ENCODE results near the gene ANGEL1. TPM values are rescaled to one million over a fixed set of nuclear protein-coding genes. Genes with fewer than 3 reads are reported as not detected.

The ANGEL1 gene
- total and polyA plus RNA-seq, 2 donors (not counting 1 experiment from before 2014, with no cell fraction given) = 13.1 to 27.3 TPM

DNA sequence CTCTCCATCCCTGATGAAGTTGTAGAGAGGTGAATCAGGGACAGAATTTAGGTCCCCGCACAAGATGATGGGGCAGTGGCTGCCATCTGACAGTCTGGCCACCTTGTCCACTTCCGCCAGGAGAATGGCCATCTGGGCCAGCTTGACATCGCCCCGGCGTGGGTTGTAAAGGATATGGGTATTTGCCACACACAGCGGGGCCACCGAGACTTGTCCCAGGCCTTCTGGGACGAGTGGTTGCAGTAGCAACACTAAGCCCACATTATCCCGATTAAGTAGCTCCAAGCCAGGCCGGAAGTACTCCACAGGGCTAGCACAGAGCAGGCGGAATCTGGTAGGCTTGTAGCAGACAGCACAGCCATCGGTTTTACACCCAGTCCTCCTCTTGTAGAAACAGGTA lies 6.2 kb downstream of the ANGEL1 start:
- no peak for DNase-seq
- Histone ChIP-seq H3K9me3 (ENCODE audit: control extremely low read depth in 1 of 3, control insufficient read depth in 2 of 3, insufficient read depth in 1 of 3, low read length in 2 of 3) (no peaks in the 10 kb centered on the region), H3K4me1 (ENCODE audit: control insufficient read depth in 2 of 2, insufficient read depth in 2 of 2, low read length in 2 of 2) (peaks cover 10% of the 10 kb centered on the region in 2 donors), H3K4me2 (replicated peaks; ENCODE audit: low read depth, low read length, poor library complexity, severe bottlenecking) (no peak overlapping the region), H4K20me1 (ENCODE audit: control insufficient read depth, insufficient read depth, low read length, poor library complexity, severe bottlenecking) (peaks cover 10% of the 10 kb centered on the region), H3K9ac (ENCODE audit: low read length) (no peak overlapping the region), H3K79me2 (ENCODE audit: control insufficient read depth, insufficient read depth, low read length) (peaks cover 31% of the 10 kb centered on the region), H2AFZ (ENCODE audit: insufficient read depth, low read depth, low read length, poor library complexity, severe bottlenecking) (no peak overlapping the region), H3K27ac (ENCODE audit: low read length in 2 of 2) (no peak overlapping the region), H3K27me3 (replicated peaks in 1 of 4; ENCODE audit: control extremely low read depth in 1 of 4, control insufficient read depth in 3 of 4, insufficient read depth in 4 of 4, low read length in 3 of 4) (no peaks in the 10 kb centered on the region), H3K4me3 (ENCODE audit: control extremely low read depth in 1 of 5, extremely low read depth in 1 of 5, insufficient read depth in 1 of 5, low read depth in 2 of 5, low read length in 4 of 5) (no peak overlapping the region), H3K36me3 (replicated peaks in 1 of 2; ENCODE audit: control extremely low read depth in 1 of 2, control insufficient read depth in 1 of 2, extremely low read depth in 1 of 2, insufficient read depth in 2 of 2, low read length in 1 of 2) (peaks cover 2 to 63% of the 10 kb centered on the region in 2 experiments)
- no peak for ATAC-seq (ENCODE audit: low read depth)
- H3K27me3 Mint-ChIP-seq = no peaks in the 10 kb centered on the region
- WGBS (ENCODE audit: insufficient coverage) = 99% methylated on average over 12 of the region's 12 CpGs
- ChIA-PET CTCF (interaction anchor here (0.5 to 0.8 kb wide), 2 partner anchors 264 to 791 kb away, joined by 3 to 4 read pairs; no protein-coding TSS in a partner anchor), POLR2A (no interaction called here)
- TF ChIP-seq EZH2 (IDR thresholded peaks at IDR 0.05; ENCODE audit: borderline replicate concordance, insufficient read depth, low read depth, low read length, poor library complexity, severe bottlenecking) (no peak), CTCF (IDR thresholded peaks at IDR 0.05) (no peak)
- no peak overlapping the region for H3K4me3 Mint-ChIP-seq
- H3K4me1 Mint-ChIP-seq = peaks cover 10% of the 10 kb centered on the region
- no peak overlapping the region for H3K27ac Mint-ChIP-seq
- intact Hi-C loops (cut with micrococcal nuclease) = no loop called here
- H3K9me3 Mint-ChIP-seq (ENCODE audit: insufficient read depth) = no peaks in the 10 kb centered on the region

DNA sequence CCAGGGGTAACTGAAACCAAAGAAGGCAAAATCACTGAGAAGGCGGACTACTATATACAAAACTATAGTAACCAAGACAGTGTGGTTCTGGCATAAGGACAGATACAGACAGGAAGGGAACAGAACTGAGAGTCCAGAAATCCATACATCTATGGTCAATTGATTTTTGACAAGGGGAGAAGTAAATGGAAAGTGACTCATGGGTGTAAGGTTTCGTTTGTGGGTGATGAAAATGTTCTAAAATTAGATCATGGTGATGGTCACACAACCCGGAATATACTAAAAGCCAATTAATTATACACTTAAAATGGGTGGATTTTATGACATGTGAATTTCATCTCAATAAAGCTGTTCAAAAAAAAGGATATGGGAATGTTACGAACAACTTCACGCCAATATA lies 18.7 kb downstream of the ANGEL1 start:
- TF ChIP-seq EZH2 (IDR thresholded peaks at IDR 0.05; ENCODE audit: borderline replicate concordance, insufficient read depth, low read depth, low read length, poor library complexity, severe bottlenecking) = no peak
- TF ChIP-seq CTCF (IDR thresholded peaks at IDR 0.05) = no peak
- Histone ChIP-seq H4K20me1 (ENCODE audit: control insufficient read depth, insufficient read depth, low read length, poor library complexity, severe bottlenecking) (no peaks in the 10 kb centered on the region), H3K4me1 (ENCODE audit: control insufficient read depth in 2 of 2, insufficient read depth in 2 of 2, low read length in 2 of 2) (no peaks in the 10 kb centered on the region), H3K36me3 (replicated peaks in 1 of 2; ENCODE audit: control extremely low read depth in 1 of 2, control insufficient read depth in 1 of 2, extremely low read depth in 1 of 2, insufficient read depth in 2 of 2, low read length in 1 of 2) (peaks cover 6 to 40% of the 10 kb centered on the region in 2 experiments), H3K79me2 (ENCODE audit: control insufficient read depth, insufficient read depth, low read length) (no peaks in the 10 kb centered on the region), H3K27me3 (replicated peaks in 1 of 4; ENCODE audit: control extremely low read depth in 1 of 4, control insufficient read depth in 3 of 4, insufficient read depth in 4 of 4, low read length in 3 of 4) (no peaks in the 10 kb centered on the region), H3K9ac (ENCODE audit: low read length) (no peak overlapping the region), H3K4me3 (ENCODE audit: control extremely low read depth in 1 of 5, extremely low read depth in 1 of 5, insufficient read depth in 1 of 5, low read depth in 2 of 5, low read length in 4 of 5) (no peak overlapping the region), H3K27ac (ENCODE audit: low read length in 2 of 2) (no peak overlapping the region), H2AFZ (ENCODE audit: insufficient read depth, low read depth, low read length, poor library complexity, severe bottlenecking) (no peak overlapping the region), H3K9me3 (ENCODE audit: control extremely low read depth in 1 of 3, control insufficient read depth in 2 of 3, insufficient read depth in 1 of 3, low read length in 2 of 3) (no peaks in the 10 kb centered on the region), H3K4me2 (replicated peaks; ENCODE audit: low read depth, low read length, poor library complexity, severe bottlenecking) (no peak overlapping the region)
- WGBS (ENCODE audit: insufficient coverage) = 100% methylated on average over 2 of the region's 5 CpGs
- no peaks in the 10 kb centered on the region for H3K27me3 Mint-ChIP-seq
- no peak for DNase-seq
- H3K27ac Mint-ChIP-seq = no peak overlapping the region
- intact Hi-C loops (cut with micrococcal nuclease) = no loop called here
- H3K9me3 Mint-ChIP-seq (ENCODE audit: insufficient read depth) = no peaks in the 10 kb centered on the region
- no peaks in the 10 kb centered on the region for H3K4me1 Mint-ChIP-seq
- ChIA-PET POLR2A (no interaction called here), CTCF (no interaction called here)
- H3K4me3 Mint-ChIP-seq = no peak overlapping the region
- no peak for ATAC-seq (ENCODE audit: low read depth)

All from B cell (primary cell).